GM19239 (cell line): Measurements from ENCODE around the gene SC5D.

Experiments used
- DNase-seq: peaks from one replicate; pipeline ENCODE4 v3.0.0; 2011; ENCODE audit warnings: low spot score; ENCODE audit not compliant: insufficient read length
- FAIRE-seq: peaks from 2 replicates; lab custom pipeline; 2011; peaks lifted over from hg19 to GRCh38; lab: Jason Lieb, UNC

The SC5D gene, protein sequence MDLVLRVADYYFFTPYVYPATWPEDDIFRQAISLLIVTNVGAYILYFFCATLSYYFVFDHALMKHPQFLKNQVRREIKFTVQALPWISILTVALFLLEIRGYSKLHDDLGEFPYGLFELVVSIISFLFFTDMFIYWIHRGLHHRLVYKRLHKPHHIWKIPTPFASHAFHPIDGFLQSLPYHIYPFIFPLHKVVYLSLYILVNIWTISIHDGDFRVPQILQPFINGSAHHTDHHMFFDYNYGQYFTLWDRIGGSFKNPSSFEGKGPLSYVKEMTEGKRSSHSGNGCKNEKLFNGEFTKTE

GRCh38 chr11:121292495-121293287, at the start of gene SC5D:
SC5D (plus strand) TSS chr11:121292771; CDS start chr11:121303376, 10,605 bp downstream.
- FAIRE-seq (peak; percentile 94), DNase-seq (peak; percentile 84)

DNA sequence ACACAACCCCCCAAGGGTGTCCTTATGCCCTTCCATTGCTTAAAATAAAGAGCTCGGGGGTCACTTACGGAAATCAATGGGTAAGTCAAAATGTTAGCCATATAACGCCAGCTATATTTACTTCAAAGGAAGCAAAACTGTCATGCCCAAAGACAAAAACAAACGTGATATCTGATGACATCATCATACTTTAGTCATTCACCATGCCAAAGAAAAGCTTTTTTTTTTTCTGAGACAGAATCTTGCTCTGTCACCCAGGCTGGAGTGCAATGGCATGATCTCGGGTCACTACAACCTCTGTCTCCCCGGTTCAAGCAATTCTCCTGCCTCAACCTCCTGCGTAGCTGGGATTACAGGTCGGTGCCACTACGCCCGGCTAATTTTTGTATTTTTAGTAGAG, 47.7 kb upstream of the SC5D start:
- FAIRE-seq = no peak

DNA sequence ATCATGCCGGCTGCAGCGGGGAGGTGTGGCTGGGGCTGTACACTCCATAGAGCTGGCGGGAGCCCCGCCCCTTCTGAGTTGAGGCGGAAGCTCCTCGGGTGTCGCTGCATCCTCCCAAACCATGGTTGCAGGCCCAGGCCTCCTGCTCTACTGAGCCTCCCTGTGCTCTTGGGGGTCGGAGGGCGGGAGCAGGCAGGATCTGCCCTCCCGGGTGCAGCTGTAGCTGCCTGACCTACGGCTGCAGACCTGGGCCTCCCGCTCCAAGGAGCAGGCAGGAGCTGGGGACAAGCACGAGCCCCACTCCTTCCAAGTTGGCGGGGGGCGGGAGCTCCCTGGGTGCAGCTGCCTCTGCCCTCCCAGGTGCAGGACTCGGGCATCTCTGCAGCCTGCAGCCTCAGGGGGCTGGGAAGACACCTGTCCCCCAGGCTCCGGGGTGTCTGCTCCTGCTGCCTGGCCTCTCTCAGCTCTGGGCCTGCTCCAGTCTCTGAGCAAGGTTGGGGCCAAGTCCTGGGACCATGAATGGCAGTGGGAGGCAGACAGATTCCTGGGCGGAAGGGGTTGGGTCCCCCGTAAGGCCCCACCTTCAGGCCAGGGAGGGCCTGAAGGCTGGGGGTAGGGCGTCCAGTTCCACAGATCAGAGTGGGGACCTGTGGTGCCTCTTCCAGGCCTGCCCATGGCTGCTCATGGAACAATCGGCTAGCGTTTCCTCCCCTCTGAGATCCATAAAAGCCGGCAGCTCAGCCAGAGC, 46.4 kb upstream of the SC5D start:
- FAIRE-seq = no peak
- DNase-seq = no peak

More for the DNA sequence above, 47.7 kb upstream of the SC5D start:
- DNase-seq = no peak

- DNase-seq = no peak
- FAIRE-seq = no peak
Observed at GRCh38 chr11:121246769-121247035, 45.9 kb upstream of the SC5D start.

GRCh38 chr11:121248496-121248895, 44.1 kb upstream of the SC5D start:
- DNase-seq = no peak
- no peak for FAIRE-seq

GRCh38 chr11:121249039-121249663, 43.4 kb upstream of the SC5D start:
- peak; percentile 88 for FAIRE-seq
- DNase-seq = peak; percentile 38

- FAIRE-seq (no peak), DNase-seq (no peak)
Observed at GRCh38 chr11:121250843-121251242, 41.7 kb upstream of the SC5D start.

DNA sequence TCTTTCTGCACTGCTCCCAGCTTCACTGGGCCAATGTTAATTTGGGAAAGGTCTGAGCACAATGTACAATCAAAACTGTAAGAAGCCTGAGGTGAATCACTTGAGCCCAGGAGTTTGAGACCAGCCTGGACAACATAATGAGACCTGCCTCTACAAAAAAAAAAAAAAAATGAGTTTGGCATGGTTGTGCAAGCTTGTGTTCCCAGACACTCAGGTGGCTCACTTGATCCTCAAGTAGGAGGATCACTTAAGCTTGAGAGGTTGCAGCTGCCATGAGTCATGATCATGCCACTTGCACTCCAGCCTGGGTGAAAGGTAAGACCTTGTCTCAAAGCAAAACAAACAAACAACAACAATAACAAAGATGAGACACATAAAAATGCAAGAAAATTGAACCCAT, 38.6 kb upstream of the SC5D start:
- DNase-seq (no peak), FAIRE-seq (no peak)

- no peak for FAIRE-seq
- no peak for DNase-seq
Observed at GRCh38 chr11:121254756-121255155, 37.8 kb upstream of the SC5D start.

- no peak for FAIRE-seq
- no peak for DNase-seq
Observed at GRCh38 chr11:121255473-121256125, 37.0 kb upstream of the SC5D start.

- DNase-seq (no peak), FAIRE-seq (no peak)
Observed at GRCh38 chr11:121257289-121257688, 35.3 kb upstream of the SC5D start.

DNA sequence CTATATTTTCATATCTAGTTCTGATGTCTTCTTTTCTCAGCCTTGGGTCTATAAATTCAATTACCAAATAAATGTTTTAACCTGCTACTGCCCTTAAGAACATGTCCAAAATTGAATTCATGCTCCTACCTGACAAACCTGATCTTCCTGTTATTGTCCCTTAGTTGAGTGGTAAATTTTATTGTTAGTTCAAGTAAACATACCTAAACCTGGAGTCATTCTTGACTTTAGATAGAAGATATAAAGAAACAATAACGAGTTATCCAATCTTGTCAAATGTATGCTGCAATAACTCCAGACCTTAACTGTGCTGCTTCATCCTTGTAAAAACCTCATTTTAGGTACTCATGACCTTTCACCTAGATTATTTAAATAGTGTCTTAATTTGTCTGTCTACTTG, 34.6 kb upstream of the SC5D start:
- no peak for DNase-seq
- FAIRE-seq = no peak

DNA sequence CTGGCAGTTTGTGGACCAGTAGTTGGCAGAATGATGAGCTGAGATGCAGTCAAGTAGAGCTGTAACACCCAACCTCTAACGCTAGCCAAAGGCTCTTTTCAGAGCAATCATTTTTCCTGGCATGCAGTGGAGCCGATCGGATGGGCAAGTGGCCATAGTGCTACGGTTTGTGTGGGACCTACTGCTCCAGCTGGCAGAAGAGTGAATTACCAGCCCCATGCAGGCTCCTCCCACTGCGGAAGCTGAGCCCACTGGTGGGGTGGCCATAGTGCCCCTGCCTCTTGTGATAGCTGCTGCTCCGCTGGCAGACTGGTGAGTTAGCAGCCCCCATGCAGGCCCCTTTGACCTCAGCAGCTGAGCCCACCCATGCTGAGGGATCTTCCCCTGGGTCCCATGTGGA, 27.0 kb upstream of the SC5D start:
- no peak for FAIRE-seq
- no peak for DNase-seq

DNA sequence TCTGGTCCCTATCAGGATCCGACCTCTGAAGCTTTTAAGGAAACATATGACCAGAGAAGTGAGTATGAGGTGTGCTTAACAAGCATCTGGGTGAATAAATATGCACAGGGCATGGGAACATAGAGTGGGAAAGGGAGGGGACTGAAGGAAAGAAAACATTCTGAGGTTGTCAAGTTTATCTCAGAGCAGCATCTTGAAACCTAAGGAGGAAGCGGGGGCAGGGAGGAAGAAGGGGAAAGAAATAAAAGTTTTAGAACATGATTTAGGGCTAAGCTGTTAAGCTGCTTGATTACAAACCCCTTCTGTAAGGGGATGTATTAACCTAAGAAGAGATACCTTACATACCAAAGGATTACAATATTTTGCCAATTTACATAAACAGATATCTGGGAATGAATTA, 24.0 kb upstream of the SC5D start:
- no peak for FAIRE-seq
- no peak for DNase-seq

DNA sequence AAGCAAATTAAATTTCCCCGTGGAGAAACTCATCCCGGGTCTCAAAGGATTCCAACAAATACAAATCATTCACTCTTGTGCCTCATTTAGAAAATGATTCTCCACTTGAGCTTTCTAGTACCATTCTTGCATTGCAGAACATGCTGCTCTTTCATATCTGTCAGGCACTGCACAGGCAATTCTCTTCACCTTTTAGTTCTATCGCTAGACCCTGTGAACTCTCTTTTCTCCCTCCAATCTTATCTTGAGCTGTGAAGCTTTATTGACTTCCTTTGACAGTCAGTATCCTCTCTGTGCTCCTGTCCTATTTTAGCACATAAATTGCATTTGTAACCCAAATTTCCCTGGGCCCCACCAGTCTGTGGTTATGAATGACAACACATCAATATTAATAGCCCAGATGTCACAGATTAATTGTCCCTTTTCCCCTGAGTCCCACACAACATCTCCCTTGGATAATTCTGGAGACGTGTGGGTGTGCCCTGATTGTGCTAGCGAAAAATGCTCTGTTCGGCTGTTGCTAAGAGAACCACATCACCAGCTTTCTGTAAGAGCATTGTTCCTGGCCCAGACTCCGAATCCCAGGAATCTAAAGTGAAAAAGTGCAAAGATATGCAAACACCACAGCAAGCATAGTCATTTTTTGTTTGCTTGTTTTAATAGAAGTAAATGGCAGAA, 22.4 kb upstream of the SC5D start:
- FAIRE-seq (peak; percentile 60), DNase-seq (no peak)

- FAIRE-seq (no peak), DNase-seq (no peak)
Observed at GRCh38 chr11:121274332-121274991, 18.1 kb upstream of the SC5D start.

DNA sequence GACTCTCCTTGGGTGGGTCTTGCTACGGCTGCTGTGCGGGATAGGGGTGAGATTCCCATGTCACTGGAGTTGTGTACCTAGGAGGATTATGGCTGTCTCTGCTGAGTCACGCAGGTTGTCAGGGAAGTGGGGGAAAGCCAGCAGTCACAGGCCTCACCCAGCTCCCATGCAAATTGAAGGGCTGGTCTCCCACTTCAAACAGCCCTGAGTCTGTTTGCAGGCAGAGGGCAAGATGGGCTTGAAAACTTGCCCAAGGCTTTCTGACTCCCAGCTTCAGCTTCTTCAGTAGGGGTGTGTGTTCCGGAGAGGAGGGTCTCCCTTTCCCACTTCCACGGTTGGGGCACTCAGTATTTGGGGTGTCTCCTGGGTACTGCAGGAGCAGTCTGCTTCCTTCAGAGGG, 10.9 kb upstream of the SC5D start:
- DNase-seq (no peak), FAIRE-seq (peak; percentile 44)

GRCh38 chr11:121282386-121282785, 10.2 kb upstream of the SC5D start:
- peak; percentile 55 for FAIRE-seq
- DNase-seq = no peak

DNA sequence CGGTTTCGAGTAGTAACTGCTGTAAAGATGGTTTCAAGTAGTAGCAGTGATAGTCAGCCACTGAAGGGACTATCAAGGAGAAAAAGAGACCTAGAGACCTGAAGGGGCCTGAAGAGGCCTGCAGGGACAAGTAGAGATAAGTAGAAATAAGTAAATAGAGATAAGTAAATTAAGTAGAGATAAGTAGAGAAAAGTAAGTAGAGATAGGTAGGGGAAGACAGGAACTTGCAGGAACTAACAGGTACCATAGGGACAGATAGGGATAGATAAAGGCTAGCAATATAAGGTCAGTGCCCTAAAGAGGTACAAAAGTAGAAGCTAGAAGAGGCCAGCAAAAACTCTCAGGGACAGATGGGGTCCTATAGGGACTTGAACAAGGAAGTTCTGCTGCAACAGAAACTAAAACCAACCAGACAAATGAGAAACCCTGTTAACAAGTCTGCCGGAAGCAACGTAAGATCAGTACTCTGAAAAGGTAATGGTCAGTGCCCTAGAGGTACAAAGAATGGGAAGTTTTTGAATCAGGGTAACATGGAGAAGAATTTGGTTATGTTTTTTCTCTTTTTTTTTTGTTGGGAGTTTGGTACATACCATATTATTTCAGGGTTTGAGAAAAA, 9.6 kb upstream of the SC5D start:
- FAIRE-seq (peak; percentile 97), DNase-seq (peak; percentile 18)
